ENCODE results near the gene THY1. TPM values are rescaled to one million over a fixed set of nuclear protein-coding genes. Genes with fewer than 3 reads are reported as not detected.

Gene THY1
- total RNA-seq, 1 donor from 2014 or later, result 19.0 TPM

- H3K4me1 Mint-ChIP-seq (ENCODE audit: unreplicated experiment), result no peaks in the 10 kb centered on the region
- no peak for DNase-seq (ENCODE audit: extremely low spot score, unreplicated experiment)
- no peak overlapping the region for H3K4me3 Mint-ChIP-seq
- H3K27me3 Mint-ChIP-seq, result peaks cover 4% of the 10 kb centered on the region
- H3K27ac Mint-ChIP-seq, result no peak overlapping the region
- H3K36me3 Mint-ChIP-seq, result no peaks in the 10 kb centered on the region
- TF ChIP-seq CTCF (conservative IDR thresholded peaks at IDR 0.05), result no peak
- no peaks in the 10 kb centered on the region for H3K9me3 Mint-ChIP-seq
Measured at GRCh38 chr11:119453881-119454280, 30.9 kb upstream of the THY1 start.

- peaks cover 4% of the 10 kb centered on the region for H3K27me3 Mint-ChIP-seq
- no peak overlapping the region for H3K4me3 Mint-ChIP-seq
- TF ChIP-seq CTCF (conservative IDR thresholded peaks at IDR 0.05), result no peak
- H3K36me3 Mint-ChIP-seq, result no peaks in the 10 kb centered on the region
- H3K9me3 Mint-ChIP-seq, result no peaks in the 10 kb centered on the region
- no peak overlapping the region for H3K27ac Mint-ChIP-seq
- no peak for DNase-seq (ENCODE audit: extremely low spot score, unreplicated experiment)
- no peaks in the 10 kb centered on the region for H3K4me1 Mint-ChIP-seq (ENCODE audit: unreplicated experiment)
Measured at GRCh38 chr11:119450590-119451326, 27.8 kb upstream of the THY1 start.

GRCh38 chr11:119449498-119449897 lies 26.5 kb upstream of the THY1 start:
- H3K4me3 Mint-ChIP-seq, result no peak overlapping the region
- no peaks in the 10 kb centered on the region for H3K9me3 Mint-ChIP-seq
- no peak for TF ChIP-seq CTCF (conservative IDR thresholded peaks at IDR 0.05)
- H3K4me1 Mint-ChIP-seq (ENCODE audit: unreplicated experiment), result no peaks in the 10 kb centered on the region
- H3K27ac Mint-ChIP-seq, result no peak overlapping the region
- H3K36me3 Mint-ChIP-seq, result no peaks in the 10 kb centered on the region
- DNase-seq (ENCODE audit: extremely low spot score, unreplicated experiment), result no peak
- H3K27me3 Mint-ChIP-seq, result peaks cover 4% of the 10 kb centered on the region

- no peak for DNase-seq (ENCODE audit: extremely low spot score, unreplicated experiment)
- H3K9me3 Mint-ChIP-seq, result no peaks in the 10 kb centered on the region
- no peaks in the 10 kb centered on the region for H3K4me1 Mint-ChIP-seq (ENCODE audit: unreplicated experiment)
- H3K36me3 Mint-ChIP-seq, result no peaks in the 10 kb centered on the region
- no peak overlapping the region for H3K4me3 Mint-ChIP-seq
- no peak for TF ChIP-seq CTCF (conservative IDR thresholded peaks at IDR 0.05)
- H3K27ac Mint-ChIP-seq, result no peak overlapping the region
- H3K27me3 Mint-ChIP-seq, result peaks cover 4% of the 10 kb centered on the region
Measured at GRCh38 chr11:119448380-119448779, 25.4 kb upstream of the THY1 start.

- Mint-ChIP-seq H3K27me3 (peaks cover 2% of the 10 kb centered on the region), H3K4me3 (no peak overlapping the region), H3K27ac (no peak overlapping the region)
Measured at GRCh38 chr11:119447664-119448242, 24.8 kb upstream of the THY1 start.

More at GRCh38 chr11:119447664-119448242, 24.8 kb upstream of the THY1 start:
- no peak for TF ChIP-seq CTCF (conservative IDR thresholded peaks at IDR 0.05)
- no peaks in the 10 kb centered on the region for H3K9me3 Mint-ChIP-seq
- no peaks in the 10 kb centered on the region for H3K4me1 Mint-ChIP-seq (ENCODE audit: unreplicated experiment)
- H3K36me3 Mint-ChIP-seq, result no peaks in the 10 kb centered on the region
- DNase-seq (ENCODE audit: extremely low spot score, unreplicated experiment), result no peak
